ENCODE data around the gene IPCEF1.

The IPCEF1 gene

GRCh38 chr6:154359161-154359574, 2.6 kb upstream of the IPCEF1 start:
- DNase-seq (ENCODE audit: extremely low spot score), result no peak
- TF ChIP-seq FOXK2 (IDR thresholded peaks at IDR 0.05), result no peak
- TF ChIP-seq SP1 (IDR thresholded peaks at IDR 0.05), result no peak
- no peak for TF ChIP-seq FOXA1 (IDR thresholded peaks at IDR 0.05)
- no peak for TF ChIP-seq SUZ12 (IDR thresholded peaks at IDR 0.05)
- TF ChIP-seq L3MBTL2 (conservative IDR thresholded peaks at IDR 0.05), result no peak
- no peak for TF ChIP-seq ELF4 (IDR thresholded peaks at IDR 0.05)
- TF ChIP-seq BHLHE40 (IDR thresholded peaks at IDR 0.05; ENCODE audit: borderline replicate concordance), result no peak
- no peak for TF ChIP-seq NFRKB (IDR thresholded peaks at IDR 0.05)
- no peak for TF ChIP-seq PKNOX1 (IDR thresholded peaks at IDR 0.05)
- no peak for TF ChIP-seq FOXM1 (IDR thresholded peaks at IDR 0.05; ENCODE audit: borderline replicate concordance)
- no peak for TF ChIP-seq CTBP1 (IDR thresholded peaks at IDR 0.05; ENCODE audit: borderline replicate concordance)
- no peak for TF ChIP-seq ZNF384 (IDR thresholded peaks at IDR 0.05)
- TF ChIP-seq HDGF (IDR thresholded peaks at IDR 0.05; ENCODE audit: borderline replicate concordance), result no peak
- no peak for TF ChIP-seq ARNT (IDR thresholded peaks at IDR 0.05)
- no peak for TF ChIP-seq LEF1 (IDR thresholded peaks at IDR 0.05; ENCODE audit: borderline replicate concordance)
- no peak for TF ChIP-seq TARDBP (IDR thresholded peaks at IDR 0.05)
- ChIA-PET POLR2A (no interaction called here), CTCF (no interaction called here)

GRCh38 chr6:154358019-154358545, 1.5 kb upstream of the IPCEF1 start:
- DNase-seq (ENCODE audit: extremely low spot score), result no peak

GRCh38 chr6:154356113-154356512, 490 bp downstream of the IPCEF1 start:
- DNase-seq (ENCODE audit: extremely low spot score), result no peak

More at GRCh38 chr6:154358019-154358545, 1.5 kb upstream of the IPCEF1 start:
- ChIA-PET POLR2A (no interaction called here), CTCF (no interaction called here)
- TF ChIP-seq ZNF384 (IDR thresholded peaks at IDR 0.05) (no peak), L3MBTL2 (conservative IDR thresholded peaks at IDR 0.05) (no peak), PKNOX1 (IDR thresholded peaks at IDR 0.05) (no peak), FOXK2 (IDR thresholded peaks at IDR 0.05) (no peak), SUZ12 (IDR thresholded peaks at IDR 0.05) (no peak)

GRCh38 chr6:154354265-154354777, 2.3 kb downstream of the IPCEF1 start:
- TF ChIP-seq LEF1 (IDR thresholded peaks at IDR 0.05; ENCODE audit: borderline replicate concordance), result no peak
- no peak for TF ChIP-seq SP1 (IDR thresholded peaks at IDR 0.05)
- no peak for TF ChIP-seq ZNF384 (IDR thresholded peaks at IDR 0.05)
- no peak for TF ChIP-seq FOXK2 (IDR thresholded peaks at IDR 0.05)
- no peak for TF ChIP-seq SUZ12 (IDR thresholded peaks at IDR 0.05)
- no peak for TF ChIP-seq L3MBTL2 (conservative IDR thresholded peaks at IDR 0.05)
- TF ChIP-seq ARNT (IDR thresholded peaks at IDR 0.05), result no peak
- DNase-seq (ENCODE audit: extremely low spot score), result no peak
- CTCF ChIA-PET, result no interaction called here
- POLR2A ChIA-PET, result no interaction called here

More at GRCh38 chr6:154356113-154356512, 490 bp downstream of the IPCEF1 start:
- CTCF ChIA-PET, result interaction anchor here (1.2 kb wide), 1 partner anchor 14 kb away, joined by 3 read pairs; no protein-coding TSS in a partner anchor
- POLR2A ChIA-PET, result no interaction called here
- no peak for TF ChIP-seq CTBP1 (IDR thresholded peaks at IDR 0.05; ENCODE audit: borderline replicate concordance)
- TF ChIP-seq L3MBTL2 (conservative IDR thresholded peaks at IDR 0.05), result no peak
- TF ChIP-seq ZNF384 (IDR thresholded peaks at IDR 0.05), result no peak
- TF ChIP-seq SP1 (IDR thresholded peaks at IDR 0.05), result no peak
- TF ChIP-seq LEF1 (IDR thresholded peaks at IDR 0.05; ENCODE audit: borderline replicate concordance), result no peak
- TF ChIP-seq FOXM1 (IDR thresholded peaks at IDR 0.05; ENCODE audit: borderline replicate concordance), result no peak
- TF ChIP-seq ARNT (IDR thresholded peaks at IDR 0.05), result no peak
- TF ChIP-seq PKNOX1 (IDR thresholded peaks at IDR 0.05), result no peak
- no peak for TF ChIP-seq BHLHE40 (IDR thresholded peaks at IDR 0.05; ENCODE audit: borderline replicate concordance)
- no peak for TF ChIP-seq SUZ12 (IDR thresholded peaks at IDR 0.05)
- no peak for TF ChIP-seq TARDBP (IDR thresholded peaks at IDR 0.05)
- TF ChIP-seq ELF4 (IDR thresholded peaks at IDR 0.05), result no peak
- no peak for TF ChIP-seq HDGF (IDR thresholded peaks at IDR 0.05; ENCODE audit: borderline replicate concordance)
- TF ChIP-seq FOXA1 (IDR thresholded peaks at IDR 0.05), result no peak
- TF ChIP-seq NFRKB (IDR thresholded peaks at IDR 0.05), result no peak

GRCh38 chr6:154353626-154354025, 3.0 kb downstream of the IPCEF1 start:
- no peak for DNase-seq (ENCODE audit: extremely low spot score)
- TF ChIP-seq SUZ12 (IDR thresholded peaks at IDR 0.05), result no peak
- TF ChIP-seq LEF1 (IDR thresholded peaks at IDR 0.05; ENCODE audit: borderline replicate concordance), result no peak
- TF ChIP-seq ELF4 (IDR thresholded peaks at IDR 0.05), result no peak
- TF ChIP-seq NFRKB (IDR thresholded peaks at IDR 0.05), result no peak
- no peak for TF ChIP-seq ARNT (IDR thresholded peaks at IDR 0.05)
- no peak for TF ChIP-seq FOXA1 (IDR thresholded peaks at IDR 0.05)
- no peak for TF ChIP-seq PKNOX1 (IDR thresholded peaks at IDR 0.05)
- no peak for TF ChIP-seq SP1 (IDR thresholded peaks at IDR 0.05)
- no peak for TF ChIP-seq CTBP1 (IDR thresholded peaks at IDR 0.05; ENCODE audit: borderline replicate concordance)
- TF ChIP-seq HDGF (IDR thresholded peaks at IDR 0.05; ENCODE audit: borderline replicate concordance), result no peak
- no peak for TF ChIP-seq L3MBTL2 (conservative IDR thresholded peaks at IDR 0.05)
- no peak for TF ChIP-seq TARDBP (IDR thresholded peaks at IDR 0.05)
- no peak for TF ChIP-seq FOXK2 (IDR thresholded peaks at IDR 0.05)
- TF ChIP-seq FOXM1 (IDR thresholded peaks at IDR 0.05; ENCODE audit: borderline replicate concordance), result no peak
- no peak for TF ChIP-seq BHLHE40 (IDR thresholded peaks at IDR 0.05; ENCODE audit: borderline replicate concordance)
- TF ChIP-seq ZNF384 (IDR thresholded peaks at IDR 0.05), result no peak
- CTCF ChIA-PET, result no interaction called here
- POLR2A ChIA-PET, result no interaction called here
